DND-41 (cell line): ENCODE results near the gene CPE.

Source experiments
- EZH2 ChIP-seq: IDR thresholded peaks from 3 replicates; pipeline ENCODE4 v1.6.1; 2012; ENCODE audit warnings: borderline replicate concordance, low read depth, mild to moderate bottlenecking, moderate library complexity, low read length, inconsistent platforms; ENCODE audit not compliant: severe bottlenecking
- TF ChIP-seq, protein P1 (sequence below): IDR thresholded peaks from 2 replicates; pipeline ENCODE4 v1.5.1; 2012; ENCODE audit warnings: borderline replicate concordance, low read length, moderate library complexity, mild to moderate bottlenecking; ENCODE audit not compliant: poor library complexity, severe bottlenecking; ENCODE audit errors: extremely low read depth

DNA sequence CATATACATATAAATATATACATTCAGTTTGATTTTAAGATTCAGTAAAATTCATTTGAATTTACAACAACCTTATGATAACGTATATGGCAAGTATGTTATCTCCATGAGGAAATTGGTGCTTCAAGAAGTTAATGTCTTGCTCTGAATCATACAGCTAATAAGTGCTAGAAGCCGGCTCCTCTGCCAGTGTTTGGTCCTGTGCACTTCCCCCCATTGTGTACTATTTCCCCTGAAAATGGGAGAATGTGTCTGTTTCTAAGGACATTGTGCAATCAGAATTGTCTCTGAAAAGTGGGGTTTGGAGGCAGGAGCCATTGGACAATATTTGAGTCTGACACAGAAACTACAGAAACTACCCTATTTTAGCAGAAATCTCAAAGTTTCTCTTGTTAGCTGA, 135.9 kb downstream of the CPE start:
- TF ChIP-seq, protein P1, sequence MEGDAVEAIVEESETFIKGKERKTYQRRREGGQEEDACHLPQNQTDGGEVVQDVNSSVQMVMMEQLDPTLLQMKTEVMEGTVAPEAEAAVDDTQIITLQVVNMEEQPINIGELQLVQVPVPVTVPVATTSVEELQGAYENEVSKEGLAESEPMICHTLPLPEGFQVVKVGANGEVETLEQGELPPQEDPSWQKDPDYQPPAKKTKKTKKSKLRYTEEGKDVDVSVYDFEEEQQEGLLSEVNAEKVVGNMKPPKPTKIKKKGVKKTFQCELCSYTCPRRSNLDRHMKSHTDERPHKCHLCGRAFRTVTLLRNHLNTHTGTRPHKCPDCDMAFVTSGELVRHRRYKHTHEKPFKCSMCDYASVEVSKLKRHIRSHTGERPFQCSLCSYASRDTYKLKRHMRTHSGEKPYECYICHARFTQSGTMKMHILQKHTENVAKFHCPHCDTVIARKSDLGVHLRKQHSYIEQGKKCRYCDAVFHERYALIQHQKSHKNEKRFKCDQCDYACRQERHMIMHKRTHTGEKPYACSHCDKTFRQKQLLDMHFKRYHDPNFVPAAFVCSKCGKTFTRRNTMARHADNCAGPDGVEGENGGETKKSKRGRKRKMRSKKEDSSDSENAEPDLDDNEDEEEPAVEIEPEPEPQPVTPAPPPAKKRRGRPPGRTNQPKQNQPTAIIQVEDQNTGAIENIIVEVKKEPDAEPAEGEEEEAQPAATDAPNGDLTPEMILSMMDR: no peak
- TF ChIP-seq EZH2: no peak
